OCI-LY1 (cell line): ENCODE results near the gene SLC6A7.

Source experiments
- H2AFZ ChIP-seq: fragments of 200-600 bp; sonication (generic), shearing (Covaris generic); 2 replicates; pipeline ENCODE4 v1.6.0; 2014; ENCODE audit warnings: antibody characterized with exemption, mild to moderate bottlenecking, low read length
- H3F3A ChIP-seq: fragments of 200-600 bp; sonication (generic), shearing (Covaris generic); 2 replicates; pipeline ENCODE4 v1.6.0; 2014; ENCODE audit warnings: mild to moderate bottlenecking, antibody characterized with exemption, low read length, moderate library complexity; ENCODE audit not compliant: insufficient read depth
- H3K27ac ChIP-seq: fragments of 200-600 bp; sonication (generic); 2 replicates; pipeline ENCODE4 v1.5.1; 2014; ENCODE audit warnings: low read length, mixed run types, mild to moderate bottlenecking, low read depth; ENCODE audit not compliant: poor library complexity, severe bottlenecking
- H3K27me3 ChIP-seq: fragments of 200-600 bp; sonication (generic); 2 replicates; pipeline ENCODE4 v1.6.0; 2014; ENCODE audit warnings: antibody characterized with exemption, mild to moderate bottlenecking, low read length, moderate library complexity; ENCODE audit not compliant: insufficient read depth
- H3K36me3 ChIP-seq: fragments of 200-600 bp; sonication (generic); 2 replicates; pipeline ENCODE4 v1.6.1; 2014; ENCODE audit warnings: mild to moderate bottlenecking, antibody characterized with exemption, low read length, moderate library complexity, mixed read lengths; ENCODE audit not compliant: insufficient read depth
- H3K4me1 ChIP-seq: fragments of 200-600 bp; sonication (generic); 2 replicates; pipeline ENCODE4 v1.5.1; 2014; ENCODE audit warnings: mild to moderate bottlenecking, low read length, moderate library complexity; ENCODE audit not compliant: insufficient read depth, severe bottlenecking
- H3K4me2 ChIP-seq: fragments of 200-600 bp; sonication (generic), shearing (Covaris generic); 2 replicates; pipeline ENCODE4 v1.6.1; 2014; ENCODE audit warnings: low read length
- H3K4me3 ChIP-seq: fragments of 200-600 bp; sonication (generic); 2 replicates; pipeline ENCODE4 v1.5.1; 2014; ENCODE audit warnings: low read length, low read depth, mild to moderate bottlenecking, mixed read lengths; ENCODE audit not compliant: poor library complexity, severe bottlenecking
- H3K79me2 ChIP-seq: fragments of 200-600 bp; shearing (Covaris generic); 2 replicates; pipeline ENCODE4 v1.6.1; 2016; ENCODE audit warnings: mixed run types, low read length, mixed read lengths; ENCODE audit not compliant: insufficient read depth
- H3K9ac ChIP-seq: fragments of 200-600 bp; sonication (generic), shearing (Covaris generic); 2 replicates; pipeline ENCODE4 v1.6.1; 2014; ENCODE audit warnings: mild to moderate bottlenecking, low read length, mixed read lengths
- H3K9me2 ChIP-seq: fragments of 200-600 bp; sonication (generic), shearing (Covaris generic); 2 replicates; pipeline ENCODE4 v1.6.1; 2014; ENCODE audit warnings: low read depth, mild to moderate bottlenecking, low read length, mixed read lengths
- H3K9me3 ChIP-seq: fragments of 200-600 bp; shearing (Covaris generic); 2 replicates; pipeline ENCODE4 v1.6.1; 2014; ENCODE audit warnings: low read length, mixed read lengths
- H4K20me1 ChIP-seq: fragments of 200-600 bp; sonication (generic), shearing (Covaris generic); 2 replicates; pipeline ENCODE4 v1.6.0; 2016; ENCODE audit warnings: mild to moderate bottlenecking, low read length; ENCODE audit not compliant: insufficient read depth
- CTCF ChIP-seq: fragments of 200-600 bp; sonication (generic), shearing (Covaris generic); IDR thresholded peaks from 2 replicates; pipeline ENCODE4 v1.5.1; 2017; ENCODE audit warnings: mild to moderate bottlenecking, antibody characterized with exemption, low read length, moderate library complexity, mixed read lengths
- EZH2 ChIP-seq: fragments of 200-600 bp; sonication (generic), shearing (Covaris generic); IDR thresholded peaks from 2 replicates; pipeline ENCODE4 v1.8.0; 2017; ENCODE audit warnings: borderline replicate concordance, mixed run types, mild to moderate bottlenecking, antibody characterized with exemption, low read length, moderate library complexity, mixed read lengths

The SLC6A7 gene

GRCh38 chr5:150180241-150181026 lies 9.4 kb upstream of the SLC6A7 start:
- H3K9ac ChIP-seq, result no peak overlapping the region
- no peaks in the 10 kb centered on the region for H3K36me3 ChIP-seq
- H3K4me3 ChIP-seq, result no peak overlapping the region
- H3K4me1 ChIP-seq, result no peaks in the 10 kb centered on the region
- no peaks in the 10 kb centered on the region for H4K20me1 ChIP-seq
- H3K4me2 ChIP-seq, result no peak overlapping the region
- no peak overlapping the region for H2AFZ ChIP-seq
- H3F3A ChIP-seq, result no peaks in the 10 kb centered on the region
- no peak for TF ChIP-seq CTCF
- TF ChIP-seq EZH2, result no peak
- no peaks in the 10 kb centered on the region for H3K79me2 ChIP-seq
- 0 out of 2 replicates have a peak, but pooled peaks cover 4% of the 10 kb centered on the region for H3K27me3 ChIP-seq
- no peaks in the 10 kb centered on the region for H3K9me2 ChIP-seq
- no peaks in the 10 kb centered on the region for H3K9me3 ChIP-seq
- no peak overlapping the region for H3K27ac ChIP-seq

- H3K27ac ChIP-seq, result no peak overlapping the region
- H4K20me1 ChIP-seq, result no peaks in the 10 kb centered on the region
- H3K79me2 ChIP-seq, result no peaks in the 10 kb centered on the region
- no peaks in the 10 kb centered on the region for H3K36me3 ChIP-seq
- H3F3A ChIP-seq, result no peaks in the 10 kb centered on the region
- no peak overlapping the region for H2AFZ ChIP-seq
- 0 out of 2 replicates have a peak, but pooled peaks cover 4% of the 10 kb centered on the region for H3K27me3 ChIP-seq
- no peak overlapping the region for H3K9ac ChIP-seq
- TF ChIP-seq CTCF, result no peak
- TF ChIP-seq EZH2, result no peak
- no peak overlapping the region for H3K4me2 ChIP-seq
- H3K9me3 ChIP-seq, result no peaks in the 10 kb centered on the region
- H3K4me1 ChIP-seq, result no peaks in the 10 kb centered on the region
- no peak overlapping the region for H3K4me3 ChIP-seq
- H3K9me2 ChIP-seq, result no peaks in the 10 kb centered on the region
Observed at GRCh38 chr5:150181027-150181426, 8.8 kb upstream of the SLC6A7 start.

- no peak overlapping the region for H3K27ac ChIP-seq
- H2AFZ ChIP-seq, result no peak overlapping the region
- H3K4me3 ChIP-seq, result no peak overlapping the region
- H3K36me3 ChIP-seq, result no peaks in the 10 kb centered on the region
- no peaks in the 10 kb centered on the region for H3K79me2 ChIP-seq
- H3K4me2 ChIP-seq, result no peak overlapping the region
- no peaks in the 10 kb centered on the region for H3K9me3 ChIP-seq
- no peak overlapping the region for H3K9ac ChIP-seq
- no peaks in the 10 kb centered on the region for H3K4me1 ChIP-seq
- H3K27me3 ChIP-seq, result 0 out of 2 replicates have a peak, but pooled peaks cover 4% of the 10 kb centered on the region
- H3K9me2 ChIP-seq, result no peaks in the 10 kb centered on the region
- TF ChIP-seq EZH2 (no peak), CTCF (no peak)
- H3F3A ChIP-seq, result no peaks in the 10 kb centered on the region
- no peaks in the 10 kb centered on the region for H4K20me1 ChIP-seq
Observed at GRCh38 chr5:150181766-150182545, 7.9 kb upstream of the SLC6A7 start.
